Colonic mucosa (tissue), 4 donors: Measurements from ENCODE around the gene PAPOLB. TPM values are rescaled to one million over a fixed set of nuclear protein-coding genes. Genes with fewer than 3 reads are reported as not detected.

Source experiments
- DNase-seq: peaks from one replicate; pipeline ENCODE4 v3.0.0-alpha.2; 2020
- H3K27ac ChIP-seq: fragments of 200-600 bp; one replicate; pipeline ENCODE4 v1.8.0; 2021
- H3K27me3 ChIP-seq: fragments of 200-600 bp; one replicate; pipeline ENCODE4 v1.8.0; 2021
- H3K36me3 ChIP-seq: fragments of 200-600 bp; one replicate; pipeline ENCODE4 v1.8.0; 2021
- H3K4me1 ChIP-seq: fragments of 200-600 bp; one replicate; pipeline ENCODE4 v1.8.0; 2021; ENCODE audit warnings: mild to moderate bottlenecking
- H3K4me3 ChIP-seq: fragments of 200-600 bp; one replicate; pipeline ENCODE4 v1.8.0; 2021
- H3K9ac ChIP-seq, 2 donors: one replicate each; pipeline ENCODE4 v1.7.0; 2013; ENCODE audit warnings: control low read depth in 2 of 2, low read depth in 2 of 2, low read length in 2 of 2
- H3K9me3 ChIP-seq: fragments of 200-600 bp; one replicate; pipeline ENCODE4 v1.8.0; 2021
- CTCF ChIP-seq: fragments of 200-600 bp; IDR thresholded peaks from one replicate; pipeline ENCODE4 v1.8.0; 2022; ENCODE audit warnings: antibody characterized with exemption, mild to moderate bottlenecking
- intact Hi-C: fragments of 100-400 bp; cut with DNase I; formaldehyde crosslinking; loops from one replicate; pipeline ENCODE4 v1.14.1; 2022
- total RNA-seq, 2 donors: library from RNA; stranded (reverse); fragmentation: NEBNext Ultra II Directional in 1 of 2; extraction: Animal tissue kit (Norgen Biotek cat#: 25700) in 1 of 2; gene quantifications; one replicate each; pipeline ENCODE4 v1.2.1, GENCODE V29; 2021
- donor health status: healthy.
- donor health status: DM: no; HTN: no; CAD: no.
- donor health status: DM: no; HTN: no; CAD: no.

The PAPOLB gene
- total RNA-seq, 2 donors from 2014 or later, result 0.05 TPM; not detected in 1

- no peaks in the 10 kb centered on the region for H3K36me3 ChIP-seq
- DNase-seq, result no peak
- no peaks in the 10 kb centered on the region for H3K27me3 ChIP-seq
- no peak overlapping the region for H3K27ac ChIP-seq
- no peak overlapping the region for H3K9ac ChIP-seq
- no peak for TF ChIP-seq CTCF
- H3K4me1 ChIP-seq, result no peaks in the 10 kb centered on the region
- no peaks in the 10 kb centered on the region for H3K9me3 ChIP-seq
- H3K4me3 ChIP-seq, result no peak overlapping the region
- intact Hi-C loops, result no loop called here
Observed at GRCh38 chr7:4876586-4876985, 14.8 kb upstream of the PAPOLB start.

DNA sequence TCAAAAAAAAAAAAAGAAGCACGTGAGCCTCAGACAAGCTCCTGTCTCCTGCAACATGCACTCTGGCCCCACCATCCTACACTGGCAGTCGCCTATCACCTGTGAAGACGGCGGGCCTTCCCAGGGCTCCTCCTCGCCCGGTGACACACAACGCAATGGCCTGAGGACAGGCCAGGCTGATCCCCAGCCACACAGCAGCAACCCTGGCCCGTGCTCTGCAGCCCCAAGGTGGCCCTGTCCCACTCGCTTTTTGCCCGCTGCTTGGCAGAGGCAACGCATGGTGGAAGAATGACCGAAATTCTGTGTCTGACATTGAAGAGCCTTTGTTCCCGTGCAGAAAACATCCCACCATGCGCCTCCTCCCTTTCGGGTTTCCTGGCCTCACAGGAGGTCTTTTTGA, 13.6 kb upstream of the PAPOLB start:
- Histone ChIP-seq H3K4me3 (no peak overlapping the region), H3K9ac (no peak overlapping the region), H3K27me3 (no peaks in the 10 kb centered on the region), H3K9me3 (no peaks in the 10 kb centered on the region), H3K4me1 (no peaks in the 10 kb centered on the region), H3K36me3 (no peaks in the 10 kb centered on the region), H3K27ac (no peak overlapping the region)
- TF ChIP-seq CTCF, result no peak
- intact Hi-C loops, result no loop called here
- DNase-seq, result no peak

- no peaks in the 10 kb centered on the region for H3K27me3 ChIP-seq
- no peaks in the 10 kb centered on the region for H3K36me3 ChIP-seq
- H3K9me3 ChIP-seq, result no peaks in the 10 kb centered on the region
- no peaks in the 10 kb centered on the region for H3K4me1 ChIP-seq
- no peak overlapping the region for H3K27ac ChIP-seq
- TF ChIP-seq CTCF, result no peak
- DNase-seq, result no peak
- no peak overlapping the region for H3K4me3 ChIP-seq
- H3K9ac ChIP-seq, result no peak overlapping the region
- intact Hi-C loops, result no loop called here
Observed at GRCh38 chr7:4873071-4873944, 11.5 kb upstream of the PAPOLB start.

GRCh38 chr7:4871930-4872675, 10.3 kb upstream of the PAPOLB start:
- intact Hi-C loops, result no loop called here
- Histone ChIP-seq H3K4me1 (no peaks in the 10 kb centered on the region), H3K36me3 (no peaks in the 10 kb centered on the region), H3K27ac (no peak overlapping the region), H3K9ac (no peak overlapping the region), H3K27me3 (no peaks in the 10 kb centered on the region), H3K4me3 (no peak overlapping the region), H3K9me3 (no peaks in the 10 kb centered on the region)
- DNase-seq, result no peak
- TF ChIP-seq CTCF, result no peak

GRCh38 chr7:4871056-4871680, 9.3 kb upstream of the PAPOLB start:
- Histone ChIP-seq H3K4me1 (no peaks in the 10 kb centered on the region), H3K36me3 (no peaks in the 10 kb centered on the region), H3K27me3 (no peaks in the 10 kb centered on the region), H3K9ac (no peak overlapping the region), H3K9me3 (no peaks in the 10 kb centered on the region), H3K27ac (no peak overlapping the region), H3K4me3 (no peak overlapping the region)
- no peak for DNase-seq
- TF ChIP-seq CTCF, result no peak
- intact Hi-C loops, result no loop called here
